ENCODE data around the gene RNF41. TPM values are rescaled to one million over a fixed set of nuclear protein-coding genes. Genes with fewer than 3 reads are reported as not detected.
A peak's percentile ranks its signal among the peaks of the same experiment; 100 is the strongest.

The RNF41 gene
- total and polyA plus RNA-seq, 8 donors, result 10.4 to 92.4 (median 35.7) TPM

GRCh38 chr12:56155256-56155845 lies 66.4 kb downstream of the RNF41 start:
- Histone ChIP-seq H3K4me1 (peaks cover 24 to 52% (median 50%) of the 10 kb centered on the region in 4 donors), H3K9me3 (no peaks in the 10 kb centered on the region), H3K27me3 (no peaks in the 10 kb centered on the region), H3K27ac (no peak overlapping the region), H3K4me3 (no peak overlapping the region), H3K36me3 (peaks cover 9 to 11% (median 10%) of the 10 kb centered on the region in 4 donors)
- peak in 1 of 2 donors; percentile 26 for DNase-seq
- intact Hi-C loops (cut with DNase I; ENCODE audit: low total_unique reads), result no loop called here
- TF ChIP-seq EP300 (IDR thresholded peaks at IDR 0.05) (no peak), POLR2A (IDR thresholded peaks at IDR 0.05) (no peak), POLR2AphosphoS5 (IDR thresholded peaks at IDR 0.05) (no peak), CTCF (IDR thresholded peaks at IDR 0.05) (no peak)
- 60 to 82% (median 67%) methylated on average over 11 of the region's 11 CpGs for WGBS, 5 donors

- H3K4me3 ChIP-seq, result no peak overlapping the region
- 88 to 95% (median 92%) methylated on average over 5 of the region's 5 CpGs for WGBS, 5 donors
- H3K9me3 ChIP-seq, result no peaks in the 10 kb centered on the region
- H3K4me1 ChIP-seq, result peaks cover 19 to 49% (median 44%) of the 10 kb centered on the region in 4 donors
- DNase-seq, result no peak
- intact Hi-C loops (cut with DNase I; ENCODE audit: low total_unique reads), result no loop called here
- H3K36me3 ChIP-seq, result peaks cover 4 to 6% (median 4%) of the 10 kb centered on the region in 4 donors
- H3K27me3 ChIP-seq, result no peaks in the 10 kb centered on the region
- TF ChIP-seq POLR2A (IDR thresholded peaks at IDR 0.05) (no peak), POLR2AphosphoS5 (IDR thresholded peaks at IDR 0.05) (no peak), CTCF (IDR thresholded peaks at IDR 0.05) (no peak), EP300 (IDR thresholded peaks at IDR 0.05) (no peak)
- H3K27ac ChIP-seq, result no peak overlapping the region
Observed at GRCh38 chr12:56154818-56155217, 66.9 kb downstream of the RNF41 start.

- 93 to 100% (median 100%) methylated on average over 1 of the region's 1 CpG for whole genome bisulfite sequencing, 5 donors
- TF ChIP-seq POLR2AphosphoS5 (IDR thresholded peaks at IDR 0.05), result no peak
- TF ChIP-seq CTCF (IDR thresholded peaks at IDR 0.05), result no peak
- TF ChIP-seq EP300 (IDR thresholded peaks at IDR 0.05), result no peak
- no peak for TF ChIP-seq POLR2A (IDR thresholded peaks at IDR 0.05)
- Histone ChIP-seq H3K36me3 (peaks cover 0 to 1% (median 0%) of the 10 kb centered on the region in 4 donors), H3K4me3 (no peak overlapping the region), H3K27me3 (no peaks in the 10 kb centered on the region), H3K9me3 (no peaks in the 10 kb centered on the region), H3K4me1 (peaks cover 15 to 44% (median 39%) of the 10 kb centered on the region in 4 donors), H3K27ac (no peak overlapping the region)
- no peak for DNase-seq
- intact Hi-C loops (cut with DNase I; ENCODE audit: low total_unique reads), result no loop called here
Observed at GRCh38 chr12:56154246-56154771, 67.4 kb downstream of the RNF41 start.

- Histone ChIP-seq H3K4me1 (peaks cover 15 to 44% (median 37%) of the 10 kb centered on the region in 4 donors), H3K27me3 (no peaks in the 10 kb centered on the region), H3K9me3 (no peaks in the 10 kb centered on the region), H3K4me3 (no peak overlapping the region), H3K36me3 (no peaks in the 10 kb centered on the region), H3K27ac (peak overlapping the region in 1 of 5 donors; percentile 94)
- TF ChIP-seq EP300 (IDR thresholded peaks at IDR 0.05) (no peak), POLR2A (IDR thresholded peaks at IDR 0.05) (no peak), CTCF (IDR thresholded peaks at IDR 0.05) (no peak), POLR2AphosphoS5 (IDR thresholded peaks at IDR 0.05) (no peak)
- DNase-seq, result no peak
- WGBS, 5 donors, result 70 to 86% (median 74%) methylated on average over 5 of the region's 5 CpGs
- intact Hi-C loops (cut with DNase I; ENCODE audit: low total_unique reads), result no loop called here
Observed at GRCh38 chr12:56153678-56154065, 68.0 kb downstream of the RNF41 start.

Data from stomach (tissue), 9 donors.